Fibroblast of mammary gland (primary cell): ENCODE measurements around the gene SAMD15.
"Not testable (repeated sequence)": the region's sequence is repeated elsewhere in the genome, so short reads cannot be mapped to it uniquely, and the experiment has no call there.

Experiments
- DNase-seq: peaks from one replicate; pipeline ENCODE4 v3.0.0-alpha.2; 2010; ENCODE audit warnings: low read depth
- H3K4me3 ChIP-seq: 2 replicates; pipeline ENCODE4 v1.5.1; 2011; ENCODE audit warnings: low read depth, mild to moderate bottlenecking, low read length, moderate library complexity; ENCODE audit not compliant: control insufficient read depth
- TF ChIP-seq, protein P1 (sequence below): conservative IDR thresholded peaks from 2 replicates; pipeline ENCODE4 v1.5.1; 2011; ENCODE audit warnings: low read depth, low read length, inconsistent platforms; ENCODE audit not compliant: control insufficient read depth, insufficient read depth

Gene SAMD15

DNA sequence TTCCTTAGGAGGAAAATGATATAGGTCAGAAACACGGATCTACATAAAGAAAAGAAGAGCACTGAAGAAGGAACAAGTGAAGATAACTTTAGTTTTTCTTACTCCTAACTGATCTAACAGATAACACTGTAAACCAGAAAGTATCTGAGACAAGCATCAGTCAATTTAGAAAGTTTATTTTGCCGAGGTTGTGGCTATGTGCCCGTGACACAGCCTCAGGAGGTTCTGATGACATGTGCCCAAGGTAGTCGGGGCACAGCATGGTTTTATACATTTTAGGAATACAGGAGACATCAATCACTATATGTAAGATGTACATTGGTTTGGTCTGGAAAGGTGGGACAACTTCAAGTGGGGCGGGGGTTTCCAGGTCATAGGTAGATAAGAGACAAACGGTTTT is 23.0 kb downstream of the SAMD15 start:
- no peak overlapping the region for H3K4me3 ChIP-seq
- no peak for DNase-seq
- TF ChIP-seq, protein P1, sequence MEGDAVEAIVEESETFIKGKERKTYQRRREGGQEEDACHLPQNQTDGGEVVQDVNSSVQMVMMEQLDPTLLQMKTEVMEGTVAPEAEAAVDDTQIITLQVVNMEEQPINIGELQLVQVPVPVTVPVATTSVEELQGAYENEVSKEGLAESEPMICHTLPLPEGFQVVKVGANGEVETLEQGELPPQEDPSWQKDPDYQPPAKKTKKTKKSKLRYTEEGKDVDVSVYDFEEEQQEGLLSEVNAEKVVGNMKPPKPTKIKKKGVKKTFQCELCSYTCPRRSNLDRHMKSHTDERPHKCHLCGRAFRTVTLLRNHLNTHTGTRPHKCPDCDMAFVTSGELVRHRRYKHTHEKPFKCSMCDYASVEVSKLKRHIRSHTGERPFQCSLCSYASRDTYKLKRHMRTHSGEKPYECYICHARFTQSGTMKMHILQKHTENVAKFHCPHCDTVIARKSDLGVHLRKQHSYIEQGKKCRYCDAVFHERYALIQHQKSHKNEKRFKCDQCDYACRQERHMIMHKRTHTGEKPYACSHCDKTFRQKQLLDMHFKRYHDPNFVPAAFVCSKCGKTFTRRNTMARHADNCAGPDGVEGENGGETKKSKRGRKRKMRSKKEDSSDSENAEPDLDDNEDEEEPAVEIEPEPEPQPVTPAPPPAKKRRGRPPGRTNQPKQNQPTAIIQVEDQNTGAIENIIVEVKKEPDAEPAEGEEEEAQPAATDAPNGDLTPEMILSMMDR, result no peak

DNA sequence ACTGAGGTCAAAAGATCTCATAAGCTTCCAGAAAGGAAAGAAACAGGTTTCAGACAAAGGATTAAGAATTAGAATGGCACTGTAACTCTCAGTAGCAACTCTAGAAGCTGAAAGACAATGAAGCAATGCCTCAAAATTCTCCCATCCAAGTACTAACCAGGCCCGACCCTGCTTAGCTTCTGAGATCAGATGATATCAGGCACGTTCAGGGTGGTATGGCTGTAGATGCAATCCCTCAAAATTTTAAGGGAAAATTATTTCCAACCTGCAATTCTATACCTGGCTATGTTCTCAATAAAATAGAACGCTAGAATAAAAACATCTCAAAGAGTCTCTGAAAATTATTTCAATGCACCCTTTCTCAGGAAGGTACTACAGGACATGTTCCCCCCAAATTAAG is 26.6 kb downstream of the SAMD15 start:
- TF ChIP-seq, protein P1, result no peak
- no peak for DNase-seq
- H3K4me3 ChIP-seq, result no peak overlapping the region

DNA sequence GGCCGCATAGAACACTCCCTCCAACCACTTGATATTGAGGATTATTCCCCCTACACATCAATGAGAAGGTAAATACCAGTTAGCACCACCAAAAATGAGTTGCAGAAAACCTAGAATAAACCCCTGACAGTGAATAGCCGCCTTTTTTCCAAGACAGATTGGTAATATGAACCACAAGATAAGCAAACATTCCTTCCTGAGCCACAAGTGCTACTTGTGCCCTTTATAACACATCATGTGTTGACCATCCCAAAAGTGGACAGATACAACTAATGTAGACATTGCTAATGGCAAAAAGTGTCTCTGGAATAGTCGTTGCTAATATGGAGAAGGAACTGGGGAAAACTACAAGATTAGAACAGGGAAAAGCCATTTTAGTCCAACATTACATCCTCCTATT is 28.9 kb downstream of the SAMD15 start:
- no peak for DNase-seq
- TF ChIP-seq, protein P1, result no peak
- no peak overlapping the region for H3K4me3 ChIP-seq

DNA sequence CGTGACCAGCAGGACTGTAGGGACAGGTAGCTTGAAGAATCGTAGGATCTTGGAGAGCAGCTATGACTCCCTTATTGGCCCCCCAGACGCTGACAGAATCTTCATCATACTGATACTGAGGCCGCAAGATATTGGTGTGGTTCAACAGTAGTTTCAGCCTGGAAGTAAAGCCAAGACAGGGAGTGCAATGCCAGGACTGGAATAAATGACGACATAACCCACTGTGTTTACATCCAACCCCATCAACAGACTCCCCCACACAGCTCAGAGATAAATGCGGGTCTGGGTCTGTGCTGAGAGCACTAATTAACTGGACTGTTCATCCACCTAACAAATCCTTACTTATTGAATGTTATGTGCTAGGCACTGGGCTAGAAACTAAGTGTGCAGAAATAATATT is 29.5 kb downstream of the SAMD15 start:
- TF ChIP-seq, protein P1, result no peak
- no peak overlapping the region for H3K4me3 ChIP-seq

DNA sequence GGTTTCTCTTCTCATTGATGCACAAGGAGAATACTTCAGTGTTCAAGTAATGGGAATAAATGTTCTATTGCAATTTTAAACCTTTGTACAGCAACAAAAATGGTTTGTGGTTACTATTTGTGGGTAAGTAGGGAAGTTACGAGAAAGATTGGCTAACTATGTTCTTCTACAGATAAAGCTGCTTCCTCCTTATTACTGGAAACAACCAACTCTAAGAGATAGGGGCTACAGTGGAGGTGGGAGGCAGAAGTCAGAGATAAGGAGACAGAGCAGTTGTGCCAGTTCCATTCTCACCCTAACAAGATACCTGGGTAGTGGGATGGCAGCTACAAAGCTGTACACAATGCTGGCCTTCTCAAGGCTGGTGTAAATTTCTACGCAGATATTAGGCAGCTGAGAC is 30.0 kb downstream of the SAMD15 start:
- no peak for DNase-seq
- TF ChIP-seq, protein P1, result no peak
- no peak overlapping the region for H3K4me3 ChIP-seq

More for the DNA sequence above, 29.5 kb downstream of the SAMD15 start:
- no peak for DNase-seq

DNA sequence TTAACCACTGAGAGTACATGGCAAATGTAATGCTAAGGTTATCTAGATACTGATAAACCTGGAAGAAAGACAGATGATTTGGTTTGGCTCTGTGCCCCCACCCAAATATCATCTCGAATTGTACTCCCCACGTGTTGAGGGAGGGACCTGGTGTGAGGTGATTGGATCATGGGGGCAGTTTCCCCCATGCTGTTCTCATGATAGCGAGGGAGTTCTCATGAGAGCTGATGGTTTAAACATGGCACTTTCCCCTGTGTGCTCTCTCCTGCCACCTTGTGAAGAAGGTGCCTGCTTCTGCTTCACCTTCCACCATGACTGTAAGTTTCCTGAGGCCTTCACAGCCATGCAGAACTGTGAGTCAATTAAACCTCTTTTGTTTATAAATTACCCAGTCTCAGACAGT is 32.0 kb downstream of the SAMD15 start:
- DNase-seq, result peak; percentile 10
- TF ChIP-seq, protein P1, result peak; percentile 25
- H3K4me3 ChIP-seq, result no peak overlapping the region

DNA sequence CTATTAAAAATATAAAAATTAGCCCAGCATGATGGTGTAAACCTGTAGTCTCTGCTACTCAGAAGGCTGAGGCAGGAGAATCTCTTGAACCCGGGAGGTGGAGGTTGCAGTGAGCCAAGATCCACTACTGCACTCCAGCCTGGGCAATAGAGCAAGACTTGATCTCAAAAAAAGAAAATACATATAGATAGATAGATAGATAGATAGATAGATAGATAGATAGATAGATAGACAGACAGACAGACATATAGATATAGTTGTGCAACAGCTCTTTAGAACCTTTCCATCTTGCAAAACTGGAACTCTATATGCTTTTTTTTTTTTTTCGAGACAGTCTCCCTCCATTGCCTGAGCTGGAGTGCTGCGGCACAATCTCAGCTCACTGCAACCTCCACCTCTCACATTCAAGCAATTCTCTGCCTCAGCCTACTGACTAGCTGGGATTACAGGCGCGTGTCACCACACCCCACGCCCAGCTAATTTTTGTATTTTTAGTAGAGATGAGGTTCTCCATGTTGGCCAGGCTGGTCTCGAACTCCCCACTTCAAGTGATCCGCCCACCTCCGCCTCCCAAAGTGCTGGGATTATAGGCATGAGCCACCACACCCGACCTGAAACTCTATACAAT is 38.3 kb downstream of the SAMD15 start:
- DNase-seq, H3K4me3 ChIP-seq: not testable (repeated sequence)

DNA sequence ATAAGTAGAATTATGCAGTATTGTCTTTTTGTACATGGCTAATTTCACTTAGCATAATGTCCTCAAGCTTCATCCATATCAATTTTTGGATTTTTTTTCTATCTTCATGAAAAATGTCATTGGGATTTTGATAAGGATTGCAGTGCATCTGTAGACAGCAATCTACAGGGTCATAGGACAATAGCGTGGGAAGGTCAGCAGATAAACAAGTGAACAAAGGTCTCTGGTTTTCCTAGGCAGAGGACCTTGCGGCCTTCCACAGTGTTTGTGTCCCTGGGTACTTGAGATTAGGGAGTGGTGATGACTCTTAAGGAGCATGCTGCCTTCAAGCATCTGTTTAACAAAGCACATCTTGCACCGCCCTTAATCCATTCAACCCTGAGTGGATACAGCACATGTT is 38.9 kb downstream of the SAMD15 start:
- H3K4me3 ChIP-seq, DNase-seq: not testable (repeated sequence)
